ENCODE data around the gene GLRX. TPM values are rescaled to one million over a fixed set of nuclear protein-coding genes. Genes with fewer than 3 reads are reported as not detected.

Gene GLRX
- total and polyA plus RNA-seq, 2 of the 13 experiments (the other 11 are each of a cell fraction or from before 2014, with no cell fraction given), result 63.8 to 499 TPM

DNA sequence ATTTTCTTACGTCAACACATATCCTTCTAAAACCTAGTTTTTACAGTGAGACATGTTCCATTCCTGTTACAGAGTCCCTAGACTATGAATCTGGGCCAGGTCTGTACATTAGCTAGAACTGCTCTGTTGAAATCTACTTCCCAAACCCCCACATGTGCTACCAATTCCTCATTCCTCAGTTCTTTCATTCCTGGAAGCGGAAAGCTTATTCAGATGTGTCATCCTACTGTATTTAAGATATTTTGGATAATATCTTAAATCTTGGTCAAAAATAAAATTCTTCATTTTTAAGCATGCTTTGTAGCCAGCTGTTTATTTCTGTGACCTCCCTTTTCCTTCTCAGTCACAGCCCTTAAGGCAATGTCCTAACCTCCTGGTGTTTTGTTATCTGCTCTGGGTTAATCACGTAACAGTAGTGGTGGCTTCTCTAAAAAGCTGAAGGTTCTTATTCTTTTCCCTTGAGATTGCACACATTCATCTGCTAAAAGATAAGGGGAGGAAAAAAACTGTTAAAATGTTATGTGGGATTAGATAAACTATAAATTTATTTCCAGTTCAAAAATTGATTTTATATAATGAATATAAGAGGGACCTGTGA is 35.6 kb downstream of the GLRX start:
- Histone ChIP-seq H3K4me2 (ENCODE audit: low read depth, low read length) (no peak overlapping the region), H3K4me1 (ENCODE audit: insufficient read depth, low read length) (no peaks in the 10 kb centered on the region), H3K9me3 (ENCODE audit: low read length) (no peaks in the 10 kb centered on the region), H3K27me3 (ENCODE audit: control insufficient read depth in 1 of 2, insufficient read depth in 2 of 2, low read length in 2 of 2) (no peaks in the 10 kb centered on the region), H3K27ac (ENCODE audit: extremely low read length, insufficient read depth, low read length) (no peak overlapping the region), H3K4me3 (replicated peaks in 1 of 3; ENCODE audit: insufficient read depth in 1 of 3, low read depth in 2 of 3, low read length in 3 of 3) (no peak overlapping the region), H3K79me2 (ENCODE audit: insufficient read depth, low read length) (no peaks in the 10 kb centered on the region), H4K20me1 (ENCODE audit: insufficient read depth, low read length) (no peaks in the 10 kb centered on the region), H2AFZ (ENCODE audit: low read length) (no peak overlapping the region), H3K9ac (ENCODE audit: insufficient read depth, low read depth, low read length) (no peak overlapping the region), H3K36me3 (replicated peaks in 1 of 2; ENCODE audit: control insufficient read depth in 1 of 2, insufficient read depth in 2 of 2, low read length in 2 of 2) (peaks cover 0 to 25% of the 10 kb centered on the region in 2 experiments; a peak in 4 of 5 replicates)
- POLR2A ChIA-PET, result no interaction called here
- no peak for FAIRE-seq
- no peak for ATAC-seq
- DNase-seq (ENCODE audit: low spot score), result no peak
- in situ Hi-C loops (cut with HindIII; ENCODE audit: extremely low pct_ligation_motif_present, low pct_unique_long_range_greater_than_20kb), result no loop called here
- no peak for TF ChIP-seq MBNL3 (CRISPR knock-in tag; conservative IDR thresholded peaks at IDR 0.05)
- TF ChIP-seq NFKBIZ (CRISPR knock-in tag; IDR thresholded peaks at IDR 0.05), result no peak
- TF ChIP-seq IRF2 (CRISPR knock-in tag; IDR thresholded peaks at IDR 0.05), result no peak
- TF ChIP-seq SRF (IDR thresholded peaks at IDR 0.05; ENCODE audit: low read depth, low read length), result no peak
- no peak for TF ChIP-seq ZFP36L2 (CRISPR knock-in tag; IDR thresholded peaks at IDR 0.05)
- TF ChIP-seq, protein P1, sequence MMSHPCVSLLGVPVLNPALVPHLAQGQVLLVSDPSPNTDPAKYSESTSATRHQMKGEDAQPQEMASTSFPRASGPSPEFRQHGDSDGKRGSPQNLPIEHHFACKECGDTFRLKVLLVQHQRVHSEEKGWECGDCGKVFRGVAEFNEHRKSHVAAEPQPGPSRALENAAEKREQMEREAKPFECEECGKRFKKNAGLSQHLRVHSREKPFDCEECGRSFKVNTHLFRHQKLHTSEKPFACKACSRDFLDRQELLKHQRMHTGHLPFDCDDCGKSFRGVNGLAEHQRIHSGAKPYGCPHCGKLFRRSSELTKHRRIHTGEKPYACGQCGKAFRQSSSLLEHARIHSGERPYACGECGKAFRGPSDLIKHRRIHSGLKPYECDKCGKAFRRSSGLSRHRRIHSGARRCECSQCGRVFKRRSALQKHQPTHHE (CRISPR knock-in tag; IDR thresholded peaks at IDR 0.05; ENCODE audit: borderline replicate concordance), result no peak
- no peak for TF ChIP-seq ZNF775 (CRISPR knock-in tag; IDR thresholded peaks at IDR 0.05; ENCODE audit: borderline replicate concordance)
- WGBS (ENCODE audit: low lambda C conversion rate), result 96% methylated on average over 3 of the region's 3 CpGs
- intact Hi-C loops (cut with micrococcal nuclease; ENCODE audit: unreplicated experiment), result no loop called here
- CTCF ChIA-PET (ENCODE audit: low intra/inter-chr PET ratio, low total read pairs), result no interaction called here
- no TSS peak for BruUV-seq (replicated peaks)

Measured in HepG2 (cell line).